Stimulated activated CD4-positive, alpha-beta T cell treated with anti-CD3 and anti-CD28 coated beads, TNF-alpha, amount 100 ng/mL, for 4 hours (primary cell): ENCODE measurements around the gene STK38.
"Not testable (repeated sequence)": the region's sequence is repeated elsewhere in the genome, so short reads cannot be mapped to it uniquely, and the experiment has no call there.

Experiments used
- DNase-seq, 3 experiments: peaks; one replicate each; pipeline ENCODE4 v3.0.0-alpha.2; 2020; ENCODE audit warnings: low read depth in 3 of 3

The STK38 gene

DNA sequence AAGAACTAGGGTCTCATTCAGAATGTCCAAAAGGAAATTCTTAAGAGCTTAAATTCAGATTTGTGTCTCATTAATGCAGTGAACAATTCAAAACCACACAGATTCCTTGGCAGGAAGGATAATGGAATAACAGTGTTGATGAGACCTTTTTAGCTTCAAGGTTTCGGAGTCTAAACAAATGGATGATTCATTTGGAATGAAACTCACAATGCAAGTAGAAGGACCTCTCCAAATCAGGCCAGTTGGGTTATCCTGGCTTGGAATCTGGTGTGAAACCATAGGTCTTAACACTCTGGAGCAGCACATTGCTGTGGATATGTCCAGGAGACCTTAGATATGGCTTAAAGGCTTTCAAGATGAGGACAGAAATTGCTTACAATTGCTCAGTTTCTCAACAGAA, 59.6 kb downstream of the STK38 start:
- DNase-seq = no peak

GRCh38 chr6:36484736-36485135, 62.5 kb downstream of the STK38 start:
- DNase-seq = no peak

DNA sequence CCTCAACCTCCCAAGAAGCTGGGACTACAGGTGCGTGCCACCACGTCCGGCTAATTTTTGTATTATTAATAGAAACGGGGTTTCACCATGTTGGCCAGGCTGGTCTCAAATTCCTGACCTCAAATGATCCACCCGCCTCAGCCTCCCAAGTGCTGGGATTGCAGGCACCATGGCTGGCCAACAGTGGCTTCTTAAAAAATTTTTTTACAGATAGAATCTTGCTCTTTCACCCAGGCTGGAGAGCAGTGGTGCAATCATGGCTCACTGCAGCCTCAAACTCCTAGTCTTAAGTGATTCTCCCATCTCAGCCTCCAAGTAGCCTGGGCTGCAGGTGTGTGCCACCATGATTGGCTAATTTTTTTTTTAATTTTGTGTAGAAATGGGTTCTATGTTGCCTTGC, 64.0 kb downstream of the STK38 start:
- DNase-seq = not testable (repeated sequence)

GRCh38 chr6:36479256-36479655, 68.0 kb downstream of the STK38 start:
- no peak for DNase-seq

GRCh38 chr6:36478051-36478526, 69.2 kb downstream of the STK38 start:
- DNase-seq = no peak

DNA sequence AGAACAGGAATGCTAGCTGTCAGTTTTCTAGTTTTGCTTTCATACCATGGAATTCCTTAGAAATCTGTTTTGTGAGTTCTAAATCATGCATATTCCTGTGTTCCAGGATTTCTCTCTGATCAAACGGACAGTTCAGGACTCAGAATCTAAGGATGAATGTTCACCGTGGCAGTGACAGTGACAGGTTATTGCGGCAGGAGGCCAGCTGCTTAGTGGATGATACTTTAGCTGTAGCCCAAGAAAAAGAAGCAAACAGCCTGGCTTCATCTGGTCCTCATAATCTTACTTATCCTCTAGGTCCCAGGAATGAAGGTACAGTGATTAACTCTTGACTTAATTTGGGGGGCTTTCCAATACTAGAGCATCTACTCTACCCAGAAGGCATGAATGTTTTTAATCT, 77.3 kb downstream of the STK38 start:
- no peak for DNase-seq

DNA sequence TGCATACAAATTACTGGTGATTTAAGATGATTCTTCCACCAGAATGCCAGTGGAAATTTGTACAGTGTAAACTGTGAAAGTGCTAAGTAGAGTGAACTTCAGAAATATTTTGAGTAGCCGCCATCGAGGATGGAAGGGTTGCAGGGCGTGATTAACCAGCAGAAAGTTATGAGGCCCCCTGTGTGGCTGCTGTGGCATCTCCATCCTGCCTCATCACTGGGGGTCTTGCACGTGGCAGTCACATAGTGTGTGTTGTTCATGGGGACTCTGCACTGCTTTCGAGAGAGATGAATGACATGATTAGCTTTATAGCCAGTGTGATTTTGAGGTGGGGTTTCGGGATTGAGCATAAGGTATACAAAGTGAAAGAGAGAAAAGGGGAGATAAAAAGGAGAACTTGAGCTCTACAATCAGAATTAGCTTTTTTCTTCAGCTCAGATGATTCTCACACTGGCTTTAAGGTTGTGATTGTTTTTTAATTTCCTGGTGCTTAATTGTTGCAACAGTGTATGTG, 78.1 kb downstream of the STK38 start:
- no peak for DNase-seq

- no peak for DNase-seq
Measured at GRCh38 chr6:36467625-36468024, 79.7 kb downstream of the STK38 start.

DNA sequence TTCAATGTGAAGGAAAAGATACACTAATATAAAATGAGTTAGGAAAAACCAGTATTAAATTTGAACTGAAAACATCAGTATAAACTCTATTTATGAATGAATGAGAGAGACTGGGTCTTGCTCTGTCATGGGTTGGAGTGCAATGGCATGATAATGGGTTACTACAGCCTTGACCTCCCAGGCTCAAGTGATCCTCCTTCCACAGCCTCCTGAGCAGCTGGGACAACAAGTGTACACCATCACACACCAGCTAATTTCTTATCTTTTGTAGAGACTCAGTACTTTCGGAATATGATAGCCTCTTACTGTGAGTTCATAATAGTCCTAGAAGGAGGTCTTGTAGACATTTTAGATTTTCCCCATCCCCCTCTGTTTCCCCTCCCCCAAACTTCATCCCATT, 83.0 kb downstream of the STK38 start:
- DNase-seq = no peak

GRCh38 chr6:36463676-36464075, 83.6 kb downstream of the STK38 start:
- DNase-seq = no peak

DNA sequence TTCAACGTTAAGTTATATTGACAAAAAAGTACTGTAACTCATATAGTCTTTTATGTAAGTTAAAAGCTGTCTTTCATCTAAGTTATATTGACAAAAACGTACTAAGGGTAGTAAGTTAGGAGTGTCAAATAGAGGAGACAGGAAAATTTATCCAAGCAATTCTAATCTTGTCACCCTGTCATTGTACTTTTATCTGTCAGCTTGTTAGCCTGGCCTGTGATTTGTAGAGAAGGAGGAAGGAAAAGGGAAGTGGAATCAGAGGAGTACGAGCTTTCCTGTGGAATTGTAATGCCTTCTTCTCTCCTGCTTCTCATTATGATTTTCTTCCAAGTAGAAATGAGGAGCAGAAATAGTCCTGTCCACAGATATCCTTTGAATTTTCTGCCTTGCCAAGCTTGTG, 85.6 kb downstream of the STK38 start:
- DNase-seq = no peak

DNA sequence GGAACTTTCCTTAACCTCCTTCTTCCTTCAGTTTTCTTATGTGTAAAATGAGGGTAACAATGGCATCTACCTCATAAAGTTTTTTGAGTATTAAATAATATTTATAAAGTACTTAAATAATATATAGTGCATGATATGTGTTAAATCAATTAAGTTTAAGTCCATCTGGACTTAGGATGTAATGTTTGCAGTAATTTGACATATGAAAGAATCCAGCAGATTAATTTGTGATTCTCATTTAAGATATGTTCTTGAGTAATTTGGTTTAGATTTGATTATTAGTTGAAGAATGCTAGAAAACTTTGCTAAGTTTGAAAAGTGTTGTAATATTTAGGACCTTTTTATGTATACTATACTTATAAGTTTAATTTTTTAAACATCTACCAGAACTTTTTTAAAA, 86.4 kb downstream of the STK38 start:
- no peak for DNase-seq

GRCh38 chr6:36459501-36459900, 87.8 kb downstream of the STK38 start:
- DNase-seq = no peak

DNA sequence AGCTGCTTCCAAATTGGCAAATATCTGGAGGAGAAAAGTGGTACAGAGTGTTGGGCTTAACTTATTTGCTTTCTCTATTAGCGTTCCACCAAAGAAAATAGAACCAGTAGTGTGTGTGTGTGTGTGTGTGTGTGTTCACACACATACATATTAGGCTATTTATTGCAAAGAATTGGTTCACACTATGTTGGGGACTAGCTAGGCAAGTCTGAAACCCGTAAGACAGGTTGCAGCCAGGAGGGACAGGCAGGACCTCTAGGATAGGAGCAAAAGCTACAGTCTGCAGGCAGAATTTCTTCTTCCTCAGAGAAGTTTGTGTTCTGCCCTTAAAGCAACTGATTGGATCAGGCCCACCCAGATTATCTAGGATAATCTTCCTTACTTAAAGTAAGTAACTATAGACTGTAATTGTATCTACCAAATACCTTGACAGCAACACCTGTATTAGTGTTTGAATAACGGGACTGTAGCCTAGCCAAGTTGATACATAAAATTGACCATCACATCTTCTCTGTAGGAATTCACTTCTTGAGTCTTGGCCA, 91.7 kb downstream of the STK38 start:
- no peak for DNase-seq

- DNase-seq = not testable (repeated sequence)
Measured at GRCh38 chr6:36452897-36453296, 94.4 kb downstream of the STK38 start.

- not testable (repeated sequence) for DNase-seq
Measured at GRCh38 chr6:36449173-36449572, 98.1 kb downstream of the STK38 start.

- DNase-seq = no peak
Measured at GRCh38 chr6:36445621-36446020, 101.7 kb downstream of the STK38 start.

DNA sequence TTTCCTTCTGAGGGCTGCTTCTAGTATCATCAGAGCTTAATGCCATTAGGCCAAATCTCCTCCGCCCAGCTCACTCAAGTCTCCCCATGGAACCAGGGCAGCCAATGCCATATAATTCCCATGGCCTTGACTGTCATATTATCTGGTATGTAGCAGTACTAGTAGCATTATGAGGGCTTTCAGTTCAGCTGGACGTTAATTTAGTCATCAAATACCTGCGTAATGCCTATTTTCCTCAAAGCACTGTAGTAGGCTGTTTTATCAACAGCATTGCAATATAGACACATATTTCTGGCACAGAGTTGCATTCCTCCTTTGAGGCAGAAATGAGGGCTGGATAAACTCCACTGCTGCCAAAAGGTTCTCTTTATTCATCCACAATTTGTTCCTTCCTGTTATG, 102.8 kb downstream of the STK38 start:
- DNase-seq = no peak
